GM19455 (cell line): Measurements from ENCODE around the gene COBL.

Experiments used
- ATAC-seq: cut with Tn5 transposase; IDR thresholded peaks from one replicate; pipeline ENCODE4 v1.9.1; 2021; ENCODE audit not compliant: unreplicated experiment

Gene COBL

DNA sequence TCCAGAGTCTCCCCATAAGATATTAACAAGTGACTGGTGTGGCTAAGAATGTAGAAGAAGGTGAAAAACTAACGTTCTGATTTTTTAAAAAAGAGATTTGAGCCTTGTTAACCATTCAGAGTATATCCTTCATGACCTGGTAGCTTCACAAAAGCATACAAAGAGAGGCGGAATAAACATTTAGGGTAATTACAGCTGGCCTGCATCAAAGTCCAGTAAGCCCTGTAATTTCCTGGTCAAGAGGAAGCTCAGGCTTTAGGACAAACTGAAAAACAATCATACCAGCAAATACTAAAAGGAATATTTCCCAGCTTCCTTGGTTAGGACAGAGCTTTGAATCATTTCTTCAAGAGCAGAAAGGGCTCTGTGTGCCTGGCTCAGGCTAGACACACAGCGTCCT lies 165.2 kb downstream of the COBL start:
- no peak for ATAC-seq

DNA sequence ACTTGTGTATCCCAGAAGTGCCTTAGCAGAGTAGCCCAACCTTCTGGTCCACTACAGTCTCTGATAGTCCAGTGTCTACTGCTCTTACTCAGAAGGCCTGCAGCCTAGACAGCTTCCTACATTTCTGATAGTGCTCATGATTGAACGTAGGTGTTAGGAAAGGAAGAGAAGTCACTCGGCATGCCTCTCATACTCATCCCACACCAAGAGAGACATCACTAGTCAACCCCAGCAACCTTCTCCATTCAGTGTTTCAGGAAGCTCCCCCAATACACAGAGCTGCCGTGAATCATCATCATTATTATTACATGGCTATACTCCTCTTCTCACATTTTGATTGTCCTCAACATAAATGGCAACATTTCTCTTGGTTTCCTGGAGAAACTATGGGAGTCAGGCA lies 166.4 kb downstream of the COBL start:
- no peak for ATAC-seq

DNA sequence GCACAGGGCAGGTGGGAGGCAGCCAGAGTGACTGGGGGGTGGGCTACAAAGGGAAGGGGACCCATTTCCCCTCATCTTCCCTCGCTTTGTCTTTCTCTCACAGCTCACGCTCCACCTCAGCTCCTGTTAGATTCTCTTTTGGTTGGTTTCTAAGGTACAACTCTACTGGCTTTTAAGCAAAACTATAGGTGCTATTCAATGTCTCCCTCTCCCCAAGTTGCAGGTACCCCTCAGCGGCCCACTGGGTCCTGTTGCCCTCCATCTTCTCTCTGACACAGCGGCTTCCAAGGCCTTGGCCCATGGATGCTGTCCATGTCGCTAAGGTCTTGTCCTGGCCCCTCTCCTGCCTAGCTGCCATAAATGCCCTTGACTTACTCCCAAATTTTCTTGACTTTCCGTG lies 168.4 kb downstream of the COBL start:
- ATAC-seq, result no peak

DNA sequence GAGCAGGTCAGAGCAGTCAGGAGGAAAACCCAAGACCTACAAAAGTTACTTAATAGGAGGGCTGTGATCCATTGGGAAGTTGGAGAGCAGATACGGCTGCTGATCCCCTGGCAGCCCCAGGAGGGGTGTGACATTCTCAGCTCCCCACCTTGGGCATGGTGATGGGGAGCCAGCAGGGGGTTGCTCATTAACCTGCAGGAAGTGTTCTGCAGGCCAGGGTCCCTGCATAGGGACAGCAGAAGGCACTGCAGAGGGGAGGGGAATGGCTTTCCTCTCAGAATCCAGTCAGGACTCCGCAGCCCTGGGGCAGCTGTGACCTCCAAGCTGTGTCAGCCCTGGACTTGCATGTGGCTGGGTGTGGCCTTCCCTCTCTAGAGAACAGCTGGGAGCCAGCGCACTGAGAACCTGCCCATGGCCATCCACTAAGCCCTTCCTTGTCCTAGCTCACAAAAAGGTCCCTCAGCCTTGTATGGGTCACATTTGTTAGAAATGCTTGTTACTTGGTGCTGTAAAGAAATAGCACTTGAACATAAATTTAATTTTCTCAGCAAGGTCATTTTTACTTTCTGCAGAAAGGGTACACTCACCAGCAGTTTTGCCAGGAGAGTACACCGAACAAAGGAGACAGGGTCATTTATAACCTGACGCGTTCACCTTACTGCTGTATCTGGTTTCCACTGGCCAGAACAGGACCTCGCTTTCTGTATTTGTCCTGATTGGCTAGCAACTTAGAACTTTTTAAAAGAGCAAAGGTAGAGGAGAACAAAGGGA lies 169.6 kb downstream of the COBL start:
- no peak for ATAC-seq

DNA sequence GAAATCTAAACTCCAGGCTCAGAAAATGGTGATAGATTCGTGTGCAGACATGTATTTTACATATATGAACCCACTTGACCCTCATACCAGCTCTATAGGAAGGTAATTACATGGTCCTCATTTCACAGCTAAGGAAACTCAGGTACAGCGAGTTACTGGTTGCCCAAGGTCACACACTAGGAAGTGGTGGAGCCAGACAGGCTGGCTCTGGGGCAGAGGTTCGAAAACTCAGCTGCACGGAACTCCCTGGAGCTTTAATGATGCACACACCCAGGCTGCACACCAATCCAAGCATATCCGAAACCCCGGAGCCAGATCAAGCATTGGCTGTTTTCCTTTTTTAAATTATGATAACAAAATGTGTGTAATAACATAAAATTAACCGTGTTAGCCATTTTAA lies 172.4 kb downstream of the COBL start:
- no peak for ATAC-seq

DNA sequence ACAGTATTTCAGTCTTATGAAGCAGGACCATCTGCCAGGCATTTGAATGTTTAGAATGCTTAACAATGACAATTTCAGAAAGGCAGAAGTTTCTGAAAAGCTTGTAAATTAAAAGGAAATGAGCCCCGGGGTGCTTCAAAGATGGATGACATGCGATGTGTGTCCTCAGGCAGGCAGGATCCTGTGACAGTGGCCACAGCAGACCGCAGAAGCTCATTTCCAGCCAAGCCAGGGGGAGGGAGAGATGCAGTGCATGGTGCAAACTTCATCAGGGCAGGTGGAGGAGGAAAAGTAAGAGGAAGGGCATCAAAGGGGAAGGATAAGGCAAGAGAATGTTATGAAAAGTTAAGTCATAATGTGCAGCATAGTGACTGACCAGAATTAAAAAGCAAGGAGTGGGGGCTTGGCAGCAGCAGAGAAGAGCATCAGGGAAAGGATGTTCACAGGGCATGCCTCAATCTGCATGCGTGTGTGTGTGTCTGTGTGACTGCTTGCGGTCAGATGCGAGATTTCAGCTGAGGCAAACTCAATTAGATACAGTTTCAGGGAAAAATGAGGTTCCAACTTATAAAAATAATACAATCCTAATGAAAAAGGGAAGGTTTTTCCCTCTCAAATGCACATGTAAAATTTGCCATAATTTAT lies 173.7 kb downstream of the COBL start:
- no peak for ATAC-seq

DNA sequence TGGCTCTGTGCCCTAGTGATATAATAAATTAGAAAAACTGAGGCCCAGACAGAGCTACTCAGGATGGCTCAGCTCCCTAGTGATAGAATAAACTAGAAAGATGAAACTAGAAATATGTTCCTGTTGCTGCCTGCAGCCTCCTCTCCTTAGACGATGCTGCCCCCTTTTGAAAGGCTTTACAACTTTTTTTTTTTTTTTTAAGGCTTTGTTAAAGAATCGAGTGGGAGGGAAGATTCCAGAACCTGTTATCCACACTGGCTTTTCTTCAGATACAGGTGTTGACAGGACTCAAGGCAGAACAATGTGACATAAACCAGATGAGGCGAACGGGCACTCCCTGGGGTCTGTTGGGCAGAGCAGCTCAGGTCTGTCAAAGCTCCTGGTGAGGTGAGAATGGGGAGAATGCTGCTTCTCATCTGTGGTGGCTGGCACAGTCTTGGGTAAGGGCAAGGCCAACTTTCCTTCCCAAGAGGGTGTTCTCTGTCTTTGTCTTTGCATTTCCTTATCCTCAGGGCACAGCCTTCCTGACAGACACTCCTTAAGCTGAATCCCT lies 175.1 kb downstream of the COBL start:
- ATAC-seq, result no peak

DNA sequence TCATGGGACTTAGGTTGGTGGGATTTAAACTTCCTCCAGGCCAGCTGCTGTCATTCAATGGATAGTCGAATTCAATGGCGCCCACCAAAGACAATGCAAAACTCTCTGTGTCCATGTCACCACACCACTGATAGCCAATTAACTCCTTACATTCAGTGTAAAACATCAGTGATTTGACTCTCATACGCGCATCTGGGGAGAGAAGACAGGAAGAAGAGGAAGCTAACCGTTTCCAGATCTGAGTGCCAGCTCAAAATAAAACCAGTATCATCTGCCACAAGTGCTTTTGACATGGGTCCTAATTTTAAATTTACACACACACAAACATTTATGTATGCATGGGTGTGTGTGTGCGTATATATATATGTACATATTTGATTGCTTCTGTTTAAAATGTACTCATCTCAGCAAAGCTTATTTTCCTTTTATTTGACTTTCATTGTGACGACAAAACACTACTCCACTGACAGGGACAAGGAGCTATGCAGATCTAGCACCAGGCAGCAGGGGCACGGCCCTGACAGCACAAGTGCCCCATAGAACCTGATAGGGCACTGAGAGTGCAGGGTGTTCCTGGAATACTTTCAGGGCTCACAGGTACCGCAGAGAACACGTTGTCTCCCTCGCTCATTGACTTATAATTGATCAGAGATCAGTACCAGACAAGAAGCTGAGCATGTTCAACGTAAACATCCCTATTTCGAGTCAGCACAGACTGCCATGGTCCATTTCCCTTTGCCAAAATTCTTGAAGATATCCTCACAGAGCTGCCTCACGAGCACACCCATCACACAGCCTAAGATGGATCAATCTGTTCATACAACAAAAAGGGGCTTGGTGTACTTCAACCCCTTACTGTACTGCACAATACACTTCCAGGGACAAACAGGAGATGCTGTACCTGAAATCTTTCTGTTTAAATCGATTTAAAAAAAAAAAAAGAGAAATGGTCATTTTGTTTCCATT lies 176.1 kb downstream of the COBL start:
- ATAC-seq, result no peak

DNA sequence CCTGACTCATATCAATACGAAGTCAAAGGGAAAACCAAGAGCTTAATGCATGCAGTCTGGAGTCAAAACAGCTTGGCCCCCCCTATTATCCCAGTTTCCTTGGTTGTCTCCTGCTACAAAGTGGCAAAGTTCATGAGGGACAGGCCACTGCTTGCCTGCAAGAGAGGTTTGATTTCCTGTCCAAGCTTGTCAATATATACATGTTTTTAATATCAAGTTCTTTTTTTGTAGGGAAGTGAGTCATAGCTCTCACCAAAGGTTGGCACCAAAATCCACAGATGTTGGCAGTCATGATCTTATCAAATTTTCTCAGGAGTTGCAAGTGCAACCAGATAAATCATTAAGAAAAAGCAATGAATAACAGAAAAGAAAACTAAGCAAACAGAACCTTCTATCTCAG lies 176.8 kb downstream of the COBL start:
- no peak for ATAC-seq

DNA sequence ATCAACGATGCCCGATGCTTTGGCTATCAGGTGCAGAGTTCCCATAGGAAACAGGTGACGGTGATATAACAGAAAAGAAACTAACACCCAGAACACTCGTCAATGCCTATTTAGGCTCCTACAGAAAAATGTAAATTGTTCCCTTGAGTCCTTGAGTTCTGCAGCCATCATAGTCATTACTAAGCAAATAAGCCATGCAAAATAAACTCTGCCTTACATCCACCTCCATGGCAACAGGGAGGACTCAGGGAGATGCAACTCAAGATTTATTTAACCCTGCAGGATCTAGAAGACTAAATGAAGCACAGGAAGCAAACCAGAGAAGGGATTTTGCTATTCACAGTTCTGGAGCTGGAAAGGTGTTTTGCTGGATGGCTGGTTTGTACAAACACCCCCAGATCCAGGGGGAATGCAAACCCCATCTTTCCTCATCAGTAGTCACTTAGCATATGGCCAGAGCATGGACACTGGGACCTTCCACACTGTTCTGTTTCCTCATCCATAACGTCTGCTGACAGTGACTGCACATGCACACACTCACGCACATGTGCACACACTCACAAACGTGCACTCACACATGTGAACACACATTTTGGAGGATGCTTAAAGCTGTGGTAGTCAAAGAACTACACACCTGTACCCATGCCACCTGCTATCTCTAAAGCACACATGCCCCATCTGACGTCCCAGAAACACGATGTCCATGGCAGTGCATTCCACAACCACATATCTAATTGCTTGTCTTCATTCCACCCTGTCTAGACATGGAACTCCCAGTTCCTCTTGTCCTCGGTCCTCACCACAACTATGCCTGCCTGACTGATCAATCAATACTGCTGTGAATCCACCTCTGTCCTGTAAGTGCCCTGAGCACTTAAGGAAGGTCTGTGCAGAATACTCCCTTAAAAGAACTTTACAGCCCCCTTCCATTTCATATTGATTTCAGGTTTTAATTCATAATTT lies 178.2 kb downstream of the COBL start:
- no peak for ATAC-seq

DNA sequence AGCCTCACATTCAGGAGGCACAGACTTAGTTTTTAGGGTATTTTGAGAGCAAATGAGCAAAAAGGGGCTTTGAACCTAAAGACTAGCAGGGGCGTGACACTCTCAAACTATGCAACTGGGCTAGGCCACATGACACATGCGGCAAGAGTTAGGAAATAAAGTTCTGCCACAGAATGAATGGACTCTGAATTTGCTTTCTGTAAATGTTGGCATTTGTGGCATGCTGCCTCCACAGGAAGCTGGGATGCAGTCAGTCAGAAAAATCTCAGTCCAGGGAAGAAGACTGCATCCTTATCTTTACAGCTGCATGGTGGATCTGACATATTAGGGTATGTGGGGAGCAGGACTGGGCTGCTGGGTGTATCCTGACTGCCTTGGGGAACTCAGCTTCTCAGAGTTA lies 181.0 kb downstream of the COBL start:
- ATAC-seq, result no peak

DNA sequence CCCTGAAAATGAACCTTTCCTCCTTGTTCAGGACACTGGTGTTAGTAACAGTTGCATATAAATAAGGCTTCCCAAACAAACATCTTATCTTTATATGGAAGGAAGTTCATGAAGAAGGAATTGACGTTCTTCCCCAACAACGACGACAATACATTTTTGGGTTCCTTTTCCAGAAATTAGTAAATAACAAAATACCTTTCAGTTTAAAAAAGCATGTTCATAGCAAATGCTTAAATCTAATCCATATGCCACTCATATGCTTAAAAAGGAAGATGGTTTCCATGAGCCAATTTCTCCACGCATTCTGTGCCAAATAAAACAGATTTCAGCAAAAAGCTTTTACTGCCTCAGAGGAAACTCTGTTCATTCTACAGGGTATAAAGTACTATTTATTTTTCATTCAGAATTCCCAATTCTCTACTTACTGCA lies 182.6 kb downstream of the COBL start:
- no peak for ATAC-seq

DNA sequence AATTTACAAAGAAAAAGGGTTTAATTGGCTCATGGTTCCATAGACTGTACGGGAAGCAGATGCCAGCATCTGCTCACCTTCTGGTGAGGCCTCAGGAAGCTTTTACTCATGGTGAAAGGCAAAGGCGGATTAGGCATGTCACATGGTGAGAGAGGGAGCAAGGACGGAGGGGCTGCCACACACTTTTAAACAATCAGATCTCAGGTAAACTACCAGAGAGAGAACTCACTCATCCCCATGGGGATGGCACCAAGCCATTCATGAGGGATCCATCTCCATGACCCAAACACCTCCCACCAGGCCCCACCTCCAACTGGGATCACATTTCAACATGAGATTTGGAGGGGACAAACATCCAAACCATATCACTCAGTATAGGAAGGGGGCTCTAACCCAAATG lies 183.9 kb downstream of the COBL start:
- ATAC-seq, result no peak

DNA sequence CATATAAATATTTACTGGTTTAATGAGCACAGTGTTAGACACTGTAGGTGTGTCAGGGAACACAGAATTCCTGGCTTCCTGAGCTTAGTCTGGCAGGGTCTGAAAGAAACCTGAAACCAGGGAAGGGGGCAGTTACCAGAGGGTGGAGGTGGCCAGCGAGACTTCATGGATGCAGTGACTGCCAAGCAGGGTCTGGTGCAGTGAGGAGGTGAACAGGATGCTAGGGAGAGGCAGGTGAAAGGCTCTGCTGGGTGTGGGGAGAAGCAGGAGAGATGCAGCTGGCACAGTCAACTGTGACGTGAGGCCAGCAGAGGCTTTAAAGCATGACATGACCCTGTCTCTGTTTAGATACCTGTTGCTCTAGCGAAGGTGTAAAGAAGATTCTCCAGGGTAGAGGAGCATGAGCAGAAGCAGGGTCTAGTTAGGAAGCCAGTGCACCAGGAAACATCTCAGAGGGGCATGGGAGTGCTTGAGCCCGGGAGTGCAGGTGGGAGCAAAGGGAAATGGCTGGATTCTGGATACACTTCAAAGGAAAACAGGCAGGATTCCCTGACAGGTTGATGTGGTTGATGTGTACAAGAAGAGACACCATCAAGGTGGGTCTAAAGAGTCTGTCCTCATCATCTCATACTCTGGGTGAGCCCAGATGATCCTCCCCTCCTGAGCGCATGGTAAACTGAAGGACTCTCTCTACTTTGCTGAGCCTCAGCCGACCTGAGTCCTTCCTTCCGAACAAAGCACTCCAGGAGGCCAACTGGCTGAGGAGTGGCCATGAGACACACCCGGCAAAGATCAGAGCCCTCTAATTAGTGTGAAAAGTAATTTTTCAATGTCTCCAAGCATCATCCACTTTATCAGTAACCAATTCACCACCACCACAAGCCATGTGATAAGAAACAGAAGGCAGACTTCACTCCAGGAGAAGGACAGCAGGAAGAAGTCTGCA lies 186.8 kb downstream of the COBL start:
- no peak for ATAC-seq

DNA sequence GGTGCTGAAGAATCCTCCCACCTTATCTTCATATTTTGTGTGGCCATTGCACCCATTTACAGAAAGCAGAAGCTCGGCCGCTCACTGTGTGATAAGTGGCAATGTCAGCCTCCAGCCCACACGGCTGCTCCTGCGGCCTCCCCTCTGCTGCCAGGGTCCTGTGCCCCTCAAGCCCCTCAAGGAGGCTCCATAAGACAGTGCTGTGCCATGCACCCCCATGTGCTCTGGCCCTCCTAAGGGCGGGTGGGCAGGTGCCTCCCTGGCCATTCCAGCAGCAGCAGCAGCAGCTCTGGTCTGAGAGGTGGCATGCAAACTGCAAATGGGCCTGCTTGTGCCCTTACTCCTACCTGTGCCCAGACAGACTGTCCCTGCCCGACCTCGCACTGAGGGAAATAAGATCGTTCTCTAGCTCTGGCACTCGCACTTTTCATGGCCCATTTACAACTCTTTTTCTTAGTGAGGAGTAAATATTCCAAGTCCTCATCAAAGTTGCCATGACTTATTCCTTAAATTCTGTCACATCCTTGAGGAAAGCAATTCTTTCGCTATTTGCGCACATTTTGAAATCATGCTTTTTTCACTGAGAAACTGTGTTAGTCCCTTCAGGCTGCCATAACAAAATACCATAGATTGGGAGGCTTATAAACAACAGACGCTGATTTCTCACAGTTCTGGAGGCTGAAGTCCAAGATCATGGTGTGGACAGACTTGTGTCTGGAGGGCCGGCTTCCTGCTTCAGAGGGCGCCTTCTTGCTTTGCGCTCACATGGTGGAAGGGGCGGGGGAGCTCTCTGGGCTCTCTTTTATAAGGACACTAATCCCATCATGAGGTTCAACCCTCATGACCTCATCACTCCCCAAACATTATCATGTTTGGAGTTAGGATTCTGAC lies 187.8 kb downstream of the COBL start:
- no peak for ATAC-seq

DNA sequence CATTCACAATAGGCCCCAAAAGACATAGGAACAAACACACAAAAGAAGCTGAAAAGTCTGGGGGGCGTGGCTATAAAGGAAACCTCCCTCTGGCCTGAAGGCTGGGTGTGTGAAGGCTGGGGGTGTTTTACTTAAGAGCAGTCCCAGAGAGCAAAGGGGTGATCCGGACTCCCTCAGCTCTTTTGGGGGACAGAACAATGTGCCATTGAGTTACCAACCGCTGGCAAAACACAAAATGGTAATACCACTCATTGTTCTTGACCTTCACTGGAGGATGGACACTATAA lies 189.0 kb downstream of the COBL start:
- no peak for ATAC-seq

DNA sequence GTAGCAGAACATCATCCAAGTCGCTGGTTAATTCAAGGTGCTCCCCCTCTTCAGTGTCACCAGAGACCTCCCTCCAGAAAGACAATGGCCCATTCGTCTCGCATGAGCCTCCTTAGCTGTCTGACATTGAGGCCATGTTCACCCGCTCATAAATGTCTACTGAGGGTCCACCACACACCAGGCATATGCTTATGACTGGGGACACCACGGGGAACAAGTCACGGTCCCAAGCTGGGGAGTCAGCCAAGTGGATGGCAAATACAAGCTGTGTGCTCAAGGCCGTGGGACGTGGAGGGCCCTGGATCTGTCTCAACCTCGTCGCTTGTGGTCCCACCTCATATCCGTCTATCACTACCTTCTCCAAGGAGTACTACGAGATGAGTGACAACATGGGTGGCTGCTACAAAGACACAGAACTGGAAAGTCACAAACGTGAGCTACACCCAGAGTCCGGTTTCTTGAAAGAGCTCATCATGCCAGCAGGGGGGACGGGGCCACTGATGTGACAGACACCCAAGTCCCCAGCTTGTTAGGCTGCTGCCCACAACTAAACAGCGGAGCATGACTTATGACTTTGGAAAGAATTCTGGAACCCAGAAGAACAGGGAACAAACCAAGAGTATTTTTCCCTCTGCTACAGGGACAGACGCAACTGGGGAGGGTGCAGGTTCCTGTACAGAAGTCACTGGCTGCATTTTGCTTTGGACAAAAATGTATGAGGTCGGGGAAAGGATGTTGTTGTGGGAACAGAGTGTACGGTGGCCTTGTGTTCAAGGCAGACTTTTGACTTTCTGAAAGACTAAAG lies 189.6 kb downstream of the COBL start:
- ATAC-seq, result no peak

DNA sequence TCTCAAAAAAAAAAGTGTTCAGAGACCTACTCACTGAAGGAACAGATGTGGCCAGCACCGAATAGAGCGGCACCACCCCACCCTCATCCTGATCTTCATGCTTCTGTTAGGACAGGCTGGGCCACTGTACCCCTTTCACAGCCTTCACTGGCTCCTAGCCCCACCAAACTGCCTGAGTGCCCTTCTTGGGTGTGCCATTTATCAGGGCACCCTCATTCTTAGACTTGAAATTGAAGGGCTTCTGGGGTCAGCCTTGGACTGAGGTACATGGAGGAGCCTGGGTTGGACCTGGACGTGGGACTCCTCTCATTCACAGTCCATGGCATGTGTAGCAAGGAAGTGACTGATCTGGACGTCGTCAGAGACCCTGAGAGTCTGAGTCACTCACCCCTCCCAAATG lies 190.3 kb downstream of the COBL start:
- no peak for ATAC-seq
